Measurements from ENCODE around the gene PPM1E. TPM values are rescaled to one million over a fixed set of nuclear protein-coding genes. Genes with fewer than 3 reads are reported as not detected.

Gene PPM1E
- total and polyA plus RNA-seq, 2 of the 4 experiments (the other 2 are of a cell fraction): under 0.01 to 0.05 TPM

- H3K4ac ChIP-seq (ENCODE audit: low read depth, low read length): no peak overlapping the region
- no peak for ATAC-seq (ENCODE audit: low read depth)
- no peak overlapping the region for H2AK5ac ChIP-seq (ENCODE audit: low read depth, low read length)
- no peak overlapping the region for H3K18ac ChIP-seq (ENCODE audit: low read depth, low read length)
- H3K14ac ChIP-seq (replicated peaks; ENCODE audit: low read depth, low read length): no peak overlapping the region
- H3K9me1 ChIP-seq (ENCODE audit: insufficient read depth, low read length): no peaks in the 10 kb centered on the region
- H4K91ac ChIP-seq (ENCODE audit: insufficient read depth, low read depth, low read length): no peak overlapping the region
- no peaks in the 10 kb centered on the region for H4K20me1 ChIP-seq (ENCODE audit: insufficient read depth, low read length)
- dilution Hi-C loops (cut with HindIII; ENCODE audit: low sequenced_read_pairs, unreplicated experiment) (no loop called here), intact Hi-C loops (cut with micrococcal nuclease) (no loop called here), in situ Hi-C loops (cut with MboI; ENCODE audit: low sequenced_read_pairs) (no loop called here)
- H4K8ac ChIP-seq (ENCODE audit: low read depth in 2 of 2, low read length in 2 of 2): no peak overlapping the region
- H3K4me3 ChIP-seq (ENCODE audit: insufficient read depth, low read depth, low read length): no peak overlapping the region
- BruUV-seq (replicated peaks): no TSS peak
- ChIA-PET POLR2A (ENCODE audit: unreplicated experiment) (no interaction called here), CTCF (no interaction called here)
- no peaks in the 10 kb centered on the region for H3K79me1 ChIP-seq (ENCODE audit: low read depth in 1 of 2, low read length in 2 of 2)
- H3K9me3 ChIP-seq (ENCODE audit: control insufficient read depth, insufficient read depth, low read length): no peaks in the 10 kb centered on the region
- H2BK5ac ChIP-seq (ENCODE audit: low read depth, low read length, poor library complexity, severe bottlenecking): no peak overlapping the region
- H3K4me2 ChIP-seq (ENCODE audit: low read depth, low read length): no peak overlapping the region
- H4K5ac ChIP-seq (ENCODE audit: low read depth, low read length): no peak overlapping the region
- TF ChIP-seq ELK1 (IDR thresholded peaks at IDR 0.05; ENCODE audit: borderline replicate concordance, low read depth, low read length) (no peak), MXI1 (IDR thresholded peaks at IDR 0.05; ENCODE audit: borderline replicate concordance, low read depth, low read length) (no peak), BHLHE40 (IDR thresholded peaks at IDR 0.05; ENCODE audit: low read depth, low read length) (no peak), NFE2L2 (IDR thresholded peaks at IDR 0.05; ENCODE audit: low read depth, low read length) (no peak), USF2 (IDR thresholded peaks at IDR 0.05; ENCODE audit: low read depth, low read length) (no peak), POLR2A (IDR thresholded peaks at IDR 0.05; ENCODE audit: low read depth, low read length) (no peak), MAZ (IDR thresholded peaks at IDR 0.05; ENCODE audit: borderline replicate concordance, low read depth, low read length) (no peak), RAD21 (IDR thresholded peaks at IDR 0.05; ENCODE audit: low read length) (no peak), CTCF (conservative IDR thresholded peaks at IDR 0.05; ENCODE audit: low read depth, low read length) (no peak), RCOR1 (IDR thresholded peaks at IDR 0.05; ENCODE audit: insufficient replicate concordance, low read length) (no peak), FOS (IDR thresholded peaks at IDR 0.05; ENCODE audit: low read depth, low read length) (no peak), SMC3 (IDR thresholded peaks at IDR 0.05; ENCODE audit: low read depth, low read length) (no peak), CHD1 (IDR thresholded peaks at IDR 0.05; ENCODE audit: low read depth, low read length) (no peak), MAFK (IDR thresholded peaks at IDR 0.05; ENCODE audit: low read depth, low read length) (no peak), CEBPB (IDR thresholded peaks at IDR 0.05; ENCODE audit: low read depth, low read length) (no peak), RFX5 (IDR thresholded peaks at IDR 0.05; ENCODE audit: low read depth, low read length) (no peak)
- DNase-seq: no peak
- no peaks in the 10 kb centered on the region for H3K4me1 ChIP-seq (ENCODE audit: control insufficient read depth, insufficient read depth, low read length)
- H2AFZ ChIP-seq (replicated peaks; ENCODE audit: low read length, poor library complexity): no peak overlapping the region
- no peak overlapping the region for H3K23ac ChIP-seq (ENCODE audit: low read depth, low read length)
- H3K36me3 ChIP-seq (ENCODE audit: control insufficient read depth, insufficient read depth, low read length): no peaks in the 10 kb centered on the region
- no peak overlapping the region for H2AK9ac ChIP-seq (replicated peaks; ENCODE audit: low read depth, low read length, poor library complexity)
- H3K27me3 ChIP-seq (ENCODE audit: control insufficient read depth, insufficient read depth, low read length): no peaks in the 10 kb centered on the region
- H2BK20ac ChIP-seq (ENCODE audit: low read depth, low read length): no peak overlapping the region
- no peak overlapping the region for H3K9ac ChIP-seq (ENCODE audit: low read depth, low read length)
- no CpG with 5 or more reads among the region's 1 CpG for WGBS, 2 experiments (ENCODE audit: extremely low coverage in 2 of 2, insufficient read length in 1 of 2)
- H3K27ac ChIP-seq (ENCODE audit: insufficient read depth, low read length): no peak overlapping the region
- no peak overlapping the region for H3K56ac ChIP-seq (ENCODE audit: extremely low read depth, insufficient read depth, low read length)
- no peak overlapping the region for H2BK15ac ChIP-seq (ENCODE audit: low read depth, low read length)
- H2BK120ac ChIP-seq (ENCODE audit: low read depth, low read length): no peak overlapping the region
These were observed 53.9 kb downstream of the PPM1E start for GRCh38 chr17:58809564-58809936.

Measured in IMR-90 (cell line).